Endothelial cell of umbilical vein (primary cell): Measurements from ENCODE around the gene ARPC2. TPM values are rescaled to one million over a fixed set of nuclear protein-coding genes. Genes with fewer than 3 reads are reported as not detected.

Experiments
- BruUV-seq: library from RNA; stranded (reverse); fragments of 400-500 nt; replicated peaks from 2 replicates; lab custom pipeline; 2021; lab: Mats Ljungman, UMichigan
- CTCF ChIA-PET: fragments of 300-600, 350-600 bp; sonication (Branson Sonifier 250); formaldehyde crosslinking; loops from one replicate; lab custom pipeline; 2021; ENCODE audit warnings: antibody characterized with exemption, inconsistent platforms; lab: Charles Lee
- POLR2A ChIA-PET: fragments of 300-600, 350-600 bp; sonication (Branson Sonifier 250); formaldehyde crosslinking; loops from one replicate; lab custom pipeline; 2021; ENCODE audit warnings: antibody characterized with exemption, inconsistent platforms; lab: Charles Lee
- DNase-seq: peaks from one replicate; pipeline ENCODE4 v3.0.0-alpha.2; 2011; ENCODE audit warnings: low read depth, low spot score
- FAIRE-seq: peaks from 2 replicates; lab custom pipeline; 2011; peaks lifted over from hg19 to GRCh38; lab: Jason Lieb, UNC
- H2AFZ ChIP-seq: 2 replicates; pipeline ENCODE4 v1.6.0; 2012; ENCODE audit warnings: low read depth, low read length, control low read depth, inconsistent platforms
- H3K27ac ChIP-seq: 2 replicates; pipeline ENCODE4 v1.5.1; 2011; ENCODE audit warnings: low read depth, mild to moderate bottlenecking, control low read depth, low read length, moderate library complexity; ENCODE audit not compliant: insufficient read depth
- H3K27me3 ChIP-seq, 2 experiments: 2 replicates each; pipeline versions ENCODE4 v1.6.0 to v1.6.1; 2011; ENCODE audit warnings: low read length in 2 of 2, mixed read lengths in 1 of 2; ENCODE audit not compliant: control insufficient read depth in 2 of 2, insufficient read depth in 2 of 2
- H3K36me3 ChIP-seq, 2 experiments: 2 replicates in 1 of 2; 3 replicates in 1 of 2; pipeline ENCODE4 v1.5.1; 2011; ENCODE audit warnings: low read length in 2 of 2, mild to moderate bottlenecking in 1 of 2, moderate library complexity in 1 of 2; ENCODE audit not compliant: control insufficient read depth in 2 of 2, insufficient read depth in 2 of 2; ENCODE audit errors: extremely low read depth in 1 of 2
- H3K4me1 ChIP-seq: 3 replicates; pipeline ENCODE4 v1.5.1; 2011; ENCODE audit warnings: mild to moderate bottlenecking, low read length; ENCODE audit not compliant: control insufficient read depth, insufficient read depth; ENCODE audit errors: extremely low read depth
- H3K4me2 ChIP-seq: 2 replicates; pipeline ENCODE4 v1.6.1; 2011; ENCODE audit warnings: low read length, control low read depth, mixed read lengths; ENCODE audit not compliant: insufficient read depth
- H3K4me3 ChIP-seq, 3 experiments: fragments of 200-600 bp in 1 of 3; sonication (generic), shearing (Covaris generic) in 1 of 3; replicated peaks in 1 of 3; 2 replicates each; pipeline ENCODE4 v1.5.1; 2011 to 2016; ENCODE audit warnings: control low read depth in 3 of 3, low read length in 3 of 3, mild to moderate bottlenecking in 2 of 3, inconsistent platforms in 1 of 3, low read depth in 1 of 3, moderate library complexity in 1 of 3; ENCODE audit not compliant: insufficient read depth in 1 of 3
- H3K79me2 ChIP-seq: 2 replicates; pipeline ENCODE4 v1.6.0; 2012; ENCODE audit warnings: low read length, inconsistent platforms; ENCODE audit not compliant: control insufficient read depth, insufficient read depth
- H3K9ac ChIP-seq: replicated peaks from 2 replicates; pipeline ENCODE3; 2011; ENCODE audit warnings: low read length, control low read depth; ENCODE audit not compliant: insufficient read depth; ENCODE audit errors: extremely low read depth
- H3K9me1 ChIP-seq: replicated peaks from 3 replicates; pipeline ENCODE4 v1.6.0; 2011; ENCODE audit warnings: mild to moderate bottlenecking, low read length; ENCODE audit not compliant: control insufficient read depth, insufficient read depth; ENCODE audit errors: extremely low read depth
- H3K9me3 ChIP-seq: replicated peaks from 2 replicates; pipeline ENCODE4 v1.5.1; 2012; ENCODE audit warnings: low read length, inconsistent platforms; ENCODE audit not compliant: control insufficient read depth, insufficient read depth
- H4K20me1 ChIP-seq: replicated peaks from 2 replicates; pipeline ENCODE3; 2011; ENCODE audit warnings: mild to moderate bottlenecking, low read length; ENCODE audit not compliant: control insufficient read depth, insufficient read depth; ENCODE audit errors: extremely low read depth
- EZH2 ChIP-seq: IDR thresholded peaks from 2 replicates; pipeline ENCODE4 v1.6.1; 2012; ENCODE audit warnings: borderline replicate concordance, low read depth, mild to moderate bottlenecking, moderate library complexity, low read length, inconsistent platforms; ENCODE audit not compliant: severe bottlenecking
- FOS ChIP-seq: IDR thresholded peaks from 2 replicates; pipeline ENCODE4 v1.6.1; 2011; ENCODE audit warnings: mild to moderate bottlenecking, low read length, moderate library complexity, borderline replicate concordance; ENCODE audit not compliant: insufficient read depth
- GATA2 ChIP-seq: IDR thresholded peaks from 2 replicates; pipeline ENCODE4 v1.7.0; 2011; ENCODE audit warnings: low read depth, mild to moderate bottlenecking, moderate library complexity, mixed read lengths, low read length; ENCODE audit not compliant: insufficient read length, insufficient read depth
- JUN ChIP-seq: IDR thresholded peaks from 2 replicates; pipeline ENCODE4 v1.6.1; 2011; ENCODE audit warnings: borderline replicate concordance, low read depth; ENCODE audit not compliant: insufficient read length, insufficient read depth
- MYC ChIP-seq: IDR thresholded peaks from one replicate; pipeline ENCODE4 v1.6.1; 2011; ENCODE audit warnings: mild to moderate bottlenecking, low read depth, low read length
- POLR2A ChIP-seq: IDR thresholded peaks from 2 replicates; pipeline ENCODE4 v1.6.1; 2012; ENCODE audit warnings: low read depth, mild to moderate bottlenecking, control low read depth, low read length
- POLR2AphosphoS5 ChIP-seq: IDR thresholded peaks from 2 replicates; pipeline ENCODE4 v1.6.1; 2012; ENCODE audit warnings: low read depth, mild to moderate bottlenecking, control low read depth, low read length, moderate library complexity; ENCODE audit not compliant: insufficient read depth
- dilution Hi-C: fragments of 300-500 bp; cut with MboI; formaldehyde crosslinking; loops from one replicate; pipeline ENCODE4 v1.15.0; 2019; ENCODE audit warnings: low sequenced_read_pairs; ENCODE audit not compliant: extremely low pct_ligation_motif_present
- intact Hi-C: fragments of 100-400 bp; cut with micrococcal nuclease; formaldehyde crosslinking; loops from one replicate; pipeline ENCODE4 v1.10.0; 2022
- polyA plus RNA-seq, 4 experiments: library from polyadenylated mRNA; depleted of rRNA in 3 of 4; stranded (reverse) in 3 of 4; unstranded in 1 of 4; fragments of >200 nt; gene quantifications; 2 replicates each; pipeline versions ENCODE4 v1.2.1 to v1.2.3, GENCODE V29; 2011 to 2012; ENCODE audit warnings: missing spikeins in 1 of 4
- total RNA-seq: library from RNA; stranded (reverse); gene quantifications from 2 replicates; pipeline ENCODE4 v1.2.3, GENCODE V29; 2021
- TF ChIP-seq, protein P1 (sequence below): IDR thresholded peaks from 2 replicates; pipeline ENCODE4 v1.6.1; 2011; ENCODE audit not compliant: insufficient read depth, insufficient read length
- TF ChIP-seq, protein P2 (sequence below), 2 donors: IDR thresholded peaks; 1 replicate in 1 of 2; 2 replicates in 1 of 2; pipeline ENCODE4 v1.5.1; 2011; ENCODE audit warnings: low read length in 2 of 2, mild to moderate bottlenecking in 2 of 2, moderate library complexity in 2 of 2, control low read depth in 1 of 2, inconsistent platforms in 1 of 2, low read depth in 1 of 2; ENCODE audit not compliant: insufficient read depth in 1 of 2; ENCODE audit errors: extremely low read depth in 1 of 2

The ARPC2 gene
- total and polyA plus RNA-seq, 2 donors (not counting 3 experiments of a cell fraction or from before 2014, with no cell fraction given), result 417 to 455 TPM

DNA sequence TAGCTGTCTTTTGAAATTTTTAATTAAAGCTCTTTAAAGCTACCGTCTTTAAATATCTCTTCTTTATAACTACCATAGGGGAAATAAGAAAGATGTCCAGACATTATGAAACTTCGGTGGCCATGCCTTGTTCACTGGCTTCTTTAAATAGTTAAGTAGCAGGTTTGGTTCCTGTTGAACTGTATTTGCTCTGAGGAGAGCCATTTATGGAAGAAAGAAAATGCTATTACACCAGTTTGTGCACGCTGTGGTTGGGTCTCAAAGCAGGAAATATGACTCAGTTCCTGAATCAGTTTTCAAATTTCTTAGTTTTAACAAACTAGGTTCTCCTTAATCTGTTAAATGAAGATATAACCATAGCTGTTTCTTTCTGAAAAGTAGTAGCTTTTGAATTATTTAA lies 12.2 kb downstream of the ARPC2 start:
- Histone ChIP-seq H3K36me3 (peaks cover 29 to 44% of the 10 kb centered on the region in 2 experiments), H3K79me2 (peaks cover 64% of the 10 kb centered on the region), H3K27ac (peak overlapping the region; percentile 70), H3K4me2 (peak overlapping the region; percentile 86), H3K9me3 (no peaks in the 10 kb centered on the region), H3K4me1 (peaks cover 31% of the 10 kb centered on the region), H3K4me3 (peak overlapping the region in 1 of 3 experiments; percentile 39), H3K9me1 (no peaks in the 10 kb centered on the region), H3K9ac (peak overlapping the region; percentile 53), H4K20me1 (no peaks in the 10 kb centered on the region), H3K27me3 (no peaks in the 10 kb centered on the region), H2AFZ (no peak overlapping the region)
- FAIRE-seq, result peak; percentile 92
- peak; percentile 88 for DNase-seq
- no TSS peak for BruUV-seq
- TF ChIP-seq POLR2AphosphoS5 (no peak), FOS (peak; percentile 80), JUN (peak; percentile 66)
- intact Hi-C loops (loop anchor here (1.0 to 5.0 kb wide), 3 partner anchors 10 to 178 kb away; no protein-coding TSS in a partner anchor), dilution Hi-C loops (no loop called here)
- CTCF ChIA-PET, result interaction anchor here (1.1 to 1.5 kb wide), 6 partner anchors 9 to 669 kb away, joined by 3 to 8 read pairs (median 4); partner anchors contain the start of gene ARPC2
- POLR2A ChIA-PET, result interaction anchor here (1.0 kb wide), 1 partner anchor 41 kb away, joined by 4 read pairs; the partner anchor contains the start of genes AAMP and PNKD

DNA sequence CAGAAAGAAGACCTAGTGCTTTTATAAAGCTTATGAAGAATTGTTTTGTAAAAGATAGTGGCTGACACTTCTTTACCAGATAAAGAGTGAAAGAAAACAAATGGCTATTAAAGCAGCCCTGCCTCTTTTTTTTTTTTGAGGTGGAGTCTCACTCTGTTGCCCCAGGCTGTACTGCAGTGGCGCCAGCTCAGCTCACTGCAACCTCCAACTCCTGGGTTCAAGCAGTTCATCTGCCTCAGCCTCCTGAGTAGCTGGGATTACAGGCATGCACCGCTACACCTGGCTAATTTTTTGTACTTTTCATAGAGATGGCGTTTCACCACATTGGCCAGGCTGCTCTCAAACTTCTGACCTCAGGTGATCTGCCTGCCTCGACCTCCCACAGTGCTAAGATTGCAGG lies 12.9 kb downstream of the ARPC2 start:
- intact Hi-C loops, result loop anchor here (1.0 to 5.0 kb wide), 3 partner anchors 11 to 177 kb away; no protein-coding TSS in a partner anchor
- FAIRE-seq, result peak; percentile 70
- dilution Hi-C loops, result no loop called here
- peak overlapping the region; percentile 70 for H3K27ac ChIP-seq
- H3K4me3 ChIP-seq, result no peak overlapping the region
- peaks cover 62% of the 10 kb centered on the region for H3K79me2 ChIP-seq
- peak overlapping the region; percentile 86 for H3K4me2 ChIP-seq
- no peak overlapping the region for H2AFZ ChIP-seq
- BruUV-seq, result TSS peak; percentile 65
- no peaks in the 10 kb centered on the region for H3K9me3 ChIP-seq
- H3K4me1 ChIP-seq, result peaks cover 31% of the 10 kb centered on the region
- H3K36me3 ChIP-seq, result peaks cover 30 to 44% of the 10 kb centered on the region in 2 experiments
- no peaks in the 10 kb centered on the region for H4K20me1 ChIP-seq
- H3K9me1 ChIP-seq, result no peaks in the 10 kb centered on the region
- ChIA-PET CTCF (interaction anchor here (1.1 to 1.5 kb wide), 5 partner anchors 9 to 44 kb away, joined by 3 to 8 read pairs (median 4); partner anchors contain the start of gene ARPC2), POLR2A (interaction anchor here (1.0 kb wide), 1 partner anchor 41 kb away, joined by 4 read pairs; the partner anchor contains the start of genes AAMP and PNKD)
- peak overlapping the region; percentile 19 for H3K9ac ChIP-seq
- DNase-seq, result no peak
- TF ChIP-seq POLR2A, result no peak
- TF ChIP-seq POLR2AphosphoS5, result no peak
- no peak for TF ChIP-seq EZH2
- no peak for TF ChIP-seq JUN
- TF ChIP-seq, protein P1, sequence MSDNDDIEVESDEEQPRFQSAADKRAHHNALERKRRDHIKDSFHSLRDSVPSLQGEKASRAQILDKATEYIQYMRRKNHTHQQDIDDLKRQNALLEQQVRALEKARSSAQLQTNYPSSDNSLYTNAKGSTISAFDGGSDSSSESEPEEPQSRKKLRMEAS, result no peak
- TF ChIP-seq, protein P2, sequence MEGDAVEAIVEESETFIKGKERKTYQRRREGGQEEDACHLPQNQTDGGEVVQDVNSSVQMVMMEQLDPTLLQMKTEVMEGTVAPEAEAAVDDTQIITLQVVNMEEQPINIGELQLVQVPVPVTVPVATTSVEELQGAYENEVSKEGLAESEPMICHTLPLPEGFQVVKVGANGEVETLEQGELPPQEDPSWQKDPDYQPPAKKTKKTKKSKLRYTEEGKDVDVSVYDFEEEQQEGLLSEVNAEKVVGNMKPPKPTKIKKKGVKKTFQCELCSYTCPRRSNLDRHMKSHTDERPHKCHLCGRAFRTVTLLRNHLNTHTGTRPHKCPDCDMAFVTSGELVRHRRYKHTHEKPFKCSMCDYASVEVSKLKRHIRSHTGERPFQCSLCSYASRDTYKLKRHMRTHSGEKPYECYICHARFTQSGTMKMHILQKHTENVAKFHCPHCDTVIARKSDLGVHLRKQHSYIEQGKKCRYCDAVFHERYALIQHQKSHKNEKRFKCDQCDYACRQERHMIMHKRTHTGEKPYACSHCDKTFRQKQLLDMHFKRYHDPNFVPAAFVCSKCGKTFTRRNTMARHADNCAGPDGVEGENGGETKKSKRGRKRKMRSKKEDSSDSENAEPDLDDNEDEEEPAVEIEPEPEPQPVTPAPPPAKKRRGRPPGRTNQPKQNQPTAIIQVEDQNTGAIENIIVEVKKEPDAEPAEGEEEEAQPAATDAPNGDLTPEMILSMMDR (IDR thresholded peaks at IDR 0.05; ENCODE audit: extremely low read depth in 1 of 2, insufficient read depth in 1 of 2, low read depth in 1 of 2, low read length in 2 of 2), result no peak
- no peak for TF ChIP-seq GATA2
- TF ChIP-seq MYC, result no peak
- TF ChIP-seq FOS, result no peak
- H3K27me3 ChIP-seq, result no peaks in the 10 kb centered on the region
